Heart left ventricle (tissue), 13 donors: ENCODE data around the gene TM9SF1.

Experiments used
- CTCF ChIP-seq, 12 donors: fragments of 200-600 bp; sonication (generic) in 4 of 12; IDR thresholded peaks; one replicate each; pipeline versions ENCODE4 v1.5.0 to v1.8.0; 2018 to 2022; ENCODE audit warnings: antibody characterized with exemption in 12 of 12, mild to moderate bottlenecking in 5 of 12
- POLR2A ChIP-seq, 2 donors: fragments of 450-650 bp; IDR thresholded peaks; one replicate each; pipeline ENCODE4 v1.6.1; 2017; ENCODE audit warnings: antibody characterized with exemption in 2 of 2, mild to moderate bottlenecking in 2 of 2, moderate library complexity in 2 of 2
- donor health status: ischemic (EF 13 %, LVEDD 7.1; RV severe dilation, severe dysfunction).
- donor health status: DM: no; HTN: yes; CAD: no.
- donor health status: DM: no; HTN: no; CAD: no.
- donor health status: ischemic (EF 25% LVEDD 6.9; RV normal size, moderate dysfunction).
- donor health status: ischemic (EF 25% LVEDD 5.7; RV mildly dilated, moderate dysfunction).
- donor health status: ischemic (EF 35%, LVEDD 5.7; RV mildly dilated, moderate dysfunction).
- donor health status: nonischemic (EF 11% LVEDD 7.7; RV severe dilation, severe dysfunction).
- donor health status: DM: yes; HTN: yes; CAD: no.
- donor health status: PGD.
- donor health status: ischemic (EF 29% LVEDD 5.4; RV normal size, mild dysfunction).
- donor health status: nonischemic (EF 23%, LVEDD 6.1; RV moderate dilation, normal function).

DNA sequence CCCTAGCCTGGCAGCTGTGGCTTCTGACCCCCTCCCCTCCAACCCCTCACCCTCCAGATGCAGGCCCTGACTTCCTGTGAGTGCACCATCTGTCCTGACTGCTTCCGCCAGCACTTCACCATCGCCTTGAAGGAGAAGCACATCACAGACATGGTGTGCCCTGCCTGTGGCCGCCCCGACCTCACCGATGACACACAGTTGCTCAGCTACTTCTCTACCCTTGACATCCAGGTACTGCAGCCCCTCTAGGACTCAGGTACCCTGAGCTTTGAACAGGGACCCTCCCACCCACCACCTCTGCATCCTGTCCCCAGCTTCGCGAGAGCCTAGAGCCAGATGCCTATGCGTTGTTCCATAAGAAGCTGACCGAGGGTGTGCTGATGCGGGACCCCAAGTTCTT lies 40.1 kb downstream of the TM9SF1 start:
- no peak for TF ChIP-seq CTCF (IDR thresholded peaks at IDR 0.05)
- TF ChIP-seq POLR2A (IDR thresholded peaks at IDR 0.05): no peak
